Left ventricle myocardium inferior (tissue), 1 donor: ENCODE data around the gene METRNL. TPM values are rescaled to one million over a fixed set of nuclear protein-coding genes. Genes with fewer than 3 reads are reported as not detected.

Source experiments
- DNase-seq: peaks from one replicate; pipeline ENCODE4 v3.0.0-alpha.2; 2020
- H3K27ac ChIP-seq: fragments of 200-600 bp; replicated peaks from 2 replicates; pipeline ENCODE4 v1.8.0; 2021
- H3K27me3 ChIP-seq: fragments of 200-600 bp; 2 replicates; pipeline ENCODE4 v1.8.0; 2021; ENCODE audit warnings: low read depth
- H3K36me3 ChIP-seq: fragments of 200-600 bp; 2 replicates; pipeline ENCODE4 v1.8.0; 2021
- H3K4me1 ChIP-seq: fragments of 200-600 bp; 2 replicates; pipeline ENCODE4 v1.8.0; 2021
- H3K4me3 ChIP-seq: fragments of 200-600 bp; 2 replicates; pipeline ENCODE4 v1.8.0; 2021; ENCODE audit warnings: mild to moderate bottlenecking, moderate library complexity
- H3K9me3 ChIP-seq: fragments of 200-600 bp; replicated peaks from 2 replicates; pipeline ENCODE4 v1.8.0; 2021
- intact Hi-C: fragments of 100-400 bp; cut with micrococcal nuclease; formaldehyde crosslinking; loops from one replicate; pipeline ENCODE4 v1.11.0; 2022
- total RNA-seq: library from RNA; stranded (reverse); fragmentation: NEBNext Ultra II Directional; extraction: Animal tissue kit (Norgen Biotek cat#: 25700); gene quantifications from one replicate; pipeline ENCODE4 v1.2.1, GENCODE V29; 2021
- TF ChIP-seq, protein P1 (sequence below): fragments of 200-600 bp; IDR thresholded peaks from 2 replicates; pipeline ENCODE4 v1.8.0; 2021; ENCODE audit warnings: antibody characterized with exemption, mild to moderate bottlenecking, borderline replicate concordance
- donor health status: DM: no; HTN: yes; CAD: no; lungs with severe emphysema.

METRNL gene
- total RNA-seq, 1 donor from 2014 or later: 75.2 TPM

DNA sequence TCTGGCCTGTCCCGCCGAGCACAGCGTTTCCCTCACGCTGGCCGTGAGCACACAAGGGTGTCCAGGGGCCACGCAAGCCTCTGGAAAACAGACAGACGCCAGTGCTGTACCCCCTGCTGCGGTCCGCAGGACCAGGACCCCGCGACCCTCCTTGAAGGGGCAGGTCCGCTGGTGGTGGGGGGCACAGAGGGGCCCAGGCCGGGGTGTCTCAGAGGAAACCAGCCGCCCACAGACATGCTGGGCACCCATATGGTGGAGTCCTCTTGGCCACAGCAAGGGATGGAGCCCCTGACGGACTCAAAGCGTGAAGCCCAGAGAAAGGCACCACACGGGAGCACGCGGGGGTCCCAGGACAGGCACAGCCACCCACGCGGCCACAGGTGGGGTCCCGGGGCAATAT is 34.4 kb downstream of the METRNL start:
- Histone ChIP-seq H3K4me3 (no peak overlapping the region), H3K36me3 (no peaks in the 10 kb centered on the region), H3K27me3 (no peaks in the 10 kb centered on the region), H3K9me3 (no peaks in the 10 kb centered on the region), H3K27ac (no peak overlapping the region), H3K4me1 (peaks cover 30% of the 10 kb centered on the region)
- no peak for DNase-seq
- TF ChIP-seq, protein P1, sequence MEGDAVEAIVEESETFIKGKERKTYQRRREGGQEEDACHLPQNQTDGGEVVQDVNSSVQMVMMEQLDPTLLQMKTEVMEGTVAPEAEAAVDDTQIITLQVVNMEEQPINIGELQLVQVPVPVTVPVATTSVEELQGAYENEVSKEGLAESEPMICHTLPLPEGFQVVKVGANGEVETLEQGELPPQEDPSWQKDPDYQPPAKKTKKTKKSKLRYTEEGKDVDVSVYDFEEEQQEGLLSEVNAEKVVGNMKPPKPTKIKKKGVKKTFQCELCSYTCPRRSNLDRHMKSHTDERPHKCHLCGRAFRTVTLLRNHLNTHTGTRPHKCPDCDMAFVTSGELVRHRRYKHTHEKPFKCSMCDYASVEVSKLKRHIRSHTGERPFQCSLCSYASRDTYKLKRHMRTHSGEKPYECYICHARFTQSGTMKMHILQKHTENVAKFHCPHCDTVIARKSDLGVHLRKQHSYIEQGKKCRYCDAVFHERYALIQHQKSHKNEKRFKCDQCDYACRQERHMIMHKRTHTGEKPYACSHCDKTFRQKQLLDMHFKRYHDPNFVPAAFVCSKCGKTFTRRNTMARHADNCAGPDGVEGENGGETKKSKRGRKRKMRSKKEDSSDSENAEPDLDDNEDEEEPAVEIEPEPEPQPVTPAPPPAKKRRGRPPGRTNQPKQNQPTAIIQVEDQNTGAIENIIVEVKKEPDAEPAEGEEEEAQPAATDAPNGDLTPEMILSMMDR: no peak
- intact Hi-C loops: no loop called here

DNA sequence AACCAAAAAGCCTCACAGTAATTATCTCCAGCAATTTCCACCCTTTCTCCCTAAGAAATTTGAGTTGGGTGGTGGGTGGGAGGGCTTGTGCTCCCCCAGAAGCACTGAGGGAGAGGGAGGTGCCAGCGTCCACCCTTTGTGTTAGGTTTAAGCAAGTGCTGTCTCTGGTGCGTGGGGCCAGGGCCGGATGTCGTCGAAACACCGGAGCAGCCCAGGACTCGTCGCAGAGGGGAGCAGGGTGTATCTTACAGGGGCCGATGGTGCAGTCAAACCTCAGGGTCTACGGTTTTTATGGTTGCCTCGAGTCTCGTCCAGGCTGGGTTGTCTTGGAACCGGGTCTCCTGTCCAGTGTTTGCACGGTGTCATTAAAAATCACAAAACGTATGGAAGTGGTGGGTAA is 35.3 kb downstream of the METRNL start:
- TF ChIP-seq, protein P1: no peak

DNA sequence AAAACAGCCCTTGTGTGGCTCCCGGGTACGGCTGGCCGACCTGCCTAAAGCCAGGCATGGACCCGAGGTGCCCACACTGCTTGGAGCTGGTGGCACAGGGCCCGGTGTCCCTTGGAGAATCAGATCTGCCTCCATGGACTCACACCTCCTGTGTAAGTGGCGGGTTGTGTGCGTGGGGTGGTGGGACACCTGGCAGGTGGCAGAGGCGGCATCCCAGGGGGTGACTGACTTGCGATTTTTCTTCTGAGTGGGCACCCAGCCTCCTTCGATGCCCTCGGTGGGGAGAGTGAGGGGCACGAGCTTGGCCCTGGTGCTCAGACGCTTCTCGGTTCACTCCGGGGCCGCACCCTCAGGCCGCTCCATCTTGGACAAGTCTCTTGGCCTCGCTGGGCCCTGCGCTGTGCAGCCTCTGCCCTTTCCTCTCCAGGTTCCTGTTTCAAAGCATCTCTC is 35.8 kb downstream of the METRNL start:
- intact Hi-C loops: no loop called here
- no peaks in the 10 kb centered on the region for H3K27me3 ChIP-seq
- H3K27ac ChIP-seq: no peak overlapping the region
- no peaks in the 10 kb centered on the region for H3K36me3 ChIP-seq
- no peak overlapping the region for H3K4me3 ChIP-seq
- no peaks in the 10 kb centered on the region for H3K9me3 ChIP-seq
- DNase-seq: no peak
- TF ChIP-seq, protein P1: no peak
- H3K4me1 ChIP-seq: peaks cover 27% of the 10 kb centered on the region

More for the DNA sequence above, 35.3 kb downstream of the METRNL start:
- Histone ChIP-seq H3K36me3 (no peaks in the 10 kb centered on the region), H3K27ac (no peak overlapping the region), H3K4me3 (no peak overlapping the region), H3K27me3 (no peaks in the 10 kb centered on the region), H3K9me3 (no peaks in the 10 kb centered on the region), H3K4me1 (peaks cover 32% of the 10 kb centered on the region)
- no peak for DNase-seq
- intact Hi-C loops: no loop called here

DNA sequence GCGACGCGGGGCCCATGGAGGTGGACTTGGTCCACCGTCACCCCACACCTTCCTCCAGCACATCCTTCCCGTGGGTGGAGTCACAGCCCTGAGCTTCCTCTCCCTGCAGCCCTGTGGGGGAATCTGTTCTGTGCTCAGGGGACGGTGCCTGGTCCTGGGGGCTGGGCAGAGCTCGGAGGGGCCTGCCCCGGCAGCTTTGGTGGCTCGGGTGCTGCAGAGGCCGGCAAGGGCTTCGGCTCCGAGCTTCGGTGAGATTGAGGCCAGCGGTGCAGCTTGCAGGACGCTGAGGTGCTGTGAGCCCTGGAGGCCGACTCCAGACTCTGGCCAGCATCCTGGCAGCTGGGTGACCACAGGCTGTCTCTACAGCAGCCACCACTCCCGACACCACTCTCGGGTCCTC is 36.4 kb downstream of the METRNL start:
- H3K27me3 ChIP-seq: peaks cover 4% of the 10 kb centered on the region
- no peak overlapping the region for H3K4me3 ChIP-seq
- no peaks in the 10 kb centered on the region for H3K36me3 ChIP-seq
- DNase-seq: no peak
- TF ChIP-seq, protein P1: no peak
- no peaks in the 10 kb centered on the region for H3K9me3 ChIP-seq
- H3K4me1 ChIP-seq: peaks cover 21% of the 10 kb centered on the region
- intact Hi-C loops: no loop called here
- H3K27ac ChIP-seq: no peak overlapping the region

DNA sequence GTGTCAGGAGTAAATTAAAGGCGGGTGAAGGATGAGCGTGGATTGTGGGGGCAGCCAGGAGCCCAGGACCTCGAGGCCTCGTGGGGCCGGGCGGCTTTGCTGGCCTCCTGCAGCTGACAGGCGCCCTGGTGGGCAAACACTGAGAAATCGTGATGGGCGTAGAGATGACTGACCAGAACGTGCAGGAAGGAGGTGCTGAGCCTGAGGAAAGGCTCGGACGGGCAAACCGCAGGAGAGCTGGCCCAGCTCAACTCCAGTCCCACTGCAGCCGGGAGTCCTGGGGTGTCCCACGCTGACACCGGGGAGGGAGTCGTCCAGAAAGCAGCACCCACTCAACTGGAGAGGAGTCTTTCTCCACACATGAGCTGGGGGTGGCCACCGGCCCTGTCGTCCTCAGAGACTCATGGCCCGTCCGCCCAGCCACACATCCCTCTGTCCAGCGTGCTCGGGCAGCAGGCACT is 36.9 kb downstream of the METRNL start:
- Histone ChIP-seq H3K4me1 (peaks cover 16% of the 10 kb centered on the region), H3K27me3 (peaks cover 4% of the 10 kb centered on the region), H3K9me3 (no peaks in the 10 kb centered on the region), H3K4me3 (no peak overlapping the region), H3K27ac (no peak overlapping the region), H3K36me3 (no peaks in the 10 kb centered on the region)
- no peak for DNase-seq
- intact Hi-C loops: no loop called here
- TF ChIP-seq, protein P1: no peak
